A673 (cell line): ENCODE results near the gene PPM1E.

Experiments
- CTCF ChIP-seq: fragments of 300-800, 200-600 bp; sonication (generic); conservative IDR thresholded peaks from 2 replicates; pipeline ENCODE4 v1.5.1; 2017; ENCODE audit warnings: low read depth, mild to moderate bottlenecking, antibody characterized with exemption, low read length, moderate library complexity, mixed read lengths
- EZH2 ChIP-seq: fragments of 200-600 bp; sonication (generic); IDR thresholded peaks from 2 replicates; pipeline ENCODE4 v1.6.1; 2017; ENCODE audit warnings: borderline replicate concordance, low read depth, mild to moderate bottlenecking, mixed read lengths, antibody characterized with exemption, low read length; ENCODE audit not compliant: poor library complexity, severe bottlenecking

- TF ChIP-seq CTCF = no peak
- TF ChIP-seq EZH2 = no peak
Measured at GRCh38 chr17:58918072-58918471, 162.4 kb downstream of the PPM1E start.
